Naive thymus-derived CD4-positive, alpha-beta T cell (primary cell): ENCODE data around the gene SNX17. TPM values are rescaled to one million over a fixed set of nuclear protein-coding genes. Genes with fewer than 3 reads are reported as not detected.

Source experiments
- ATAC-seq: fragments of 150-1000 bp; cut with Tn5 transposase; 2 replicates; pipeline ENCODE4 v1.10.0; 2021; ENCODE audit warnings: mild to moderate bottlenecking, moderate library complexity
- CTCF ChIA-PET: fragments of 350-600 bp; sonication (Branson Sonifier 250); formaldehyde crosslinking; loops from one replicate; lab custom pipeline; 2021; ENCODE audit warnings: antibody characterized with exemption; lab: Charles Lee
- POLR2A ChIA-PET: fragments of 350-600 bp; sonication (Branson Sonifier 250); formaldehyde crosslinking; loops from one replicate; lab custom pipeline; 2021; ENCODE audit warnings: antibody characterized with exemption, inconsistent platforms; lab: Charles Lee
- DNase-seq, 9 donors: peaks; one replicate each; pipeline versions ENCODE4 v3.0.0 to v3.0.0-alpha.2; 2020 to 2022; ENCODE audit warnings: mixed read lengths in 1 of 9
- H3K27ac ChIP-seq: one replicate; pipeline ENCODE4 v1.7.0; 2013; ENCODE audit warnings: mild to moderate bottlenecking, low read depth, low read length, moderate library complexity
- H3K27me3 ChIP-seq, 2 donors: one replicate each; pipeline ENCODE4 v1.7.0; 2013; ENCODE audit warnings: low read length in 2 of 2, mild to moderate bottlenecking in 2 of 2, moderate library complexity in 2 of 2; ENCODE audit not compliant: control insufficient read depth in 2 of 2, insufficient read depth in 2 of 2
- H3K36me3 ChIP-seq, 3 experiments: 1 replicate in 2 of 3; 2 replicates in 1 of 3; pipeline ENCODE4 v1.7.0; 2013; ENCODE audit warnings: low read length in 3 of 3, mild to moderate bottlenecking in 3 of 3, moderate library complexity in 1 of 3; ENCODE audit not compliant: insufficient read depth in 3 of 3, control insufficient read depth in 2 of 3
- H3K4me1 ChIP-seq, 2 donors: one replicate each; pipeline ENCODE4 v1.7.0; 2013; ENCODE audit warnings: low read length in 2 of 2, mild to moderate bottlenecking in 2 of 2, moderate library complexity in 1 of 2; ENCODE audit not compliant: control insufficient read depth in 2 of 2, insufficient read depth in 2 of 2
- H3K4me3 ChIP-seq: 2 replicates; pipeline ENCODE4 v1.7.0; 2013; ENCODE audit warnings: mild to moderate bottlenecking, low read length
- H3K9me3 ChIP-seq, 3 experiments: 1 replicate in 2 of 3; 2 replicates in 1 of 3; pipeline ENCODE4 v1.7.0; 2013; ENCODE audit warnings: low read length in 3 of 3; ENCODE audit not compliant: control insufficient read depth in 2 of 3
- H3K27ac Mint-ChIP-seq, 9 donors: one replicate each; pipeline ENCODE4 v1.8.0; 2020 to 2022; ENCODE audit warnings: mixed read lengths in 9 of 9, mild to moderate bottlenecking in 8 of 9, moderate library complexity in 5 of 9, inconsistent platforms in 2 of 9
- H3K27me3 Mint-ChIP-seq, 5 donors: one replicate each; pipeline ENCODE4 v1.8.0; 2021 to 2022; ENCODE audit warnings: mixed read lengths in 5 of 5, mild to moderate bottlenecking in 1 of 5
- H3K36me3 Mint-ChIP-seq, 5 donors: one replicate each; pipeline ENCODE4 v1.8.0; 2020 to 2022; ENCODE audit warnings: mixed read lengths in 5 of 5, mild to moderate bottlenecking in 3 of 5, inconsistent platforms in 1 of 5
- H3K4me1 Mint-ChIP-seq, 7 donors: one replicate each; pipeline ENCODE4 v1.8.0; 2020 to 2022; ENCODE audit warnings: mixed read lengths in 7 of 7, mild to moderate bottlenecking in 3 of 7, inconsistent platforms in 1 of 7
- H3K4me3 Mint-ChIP-seq, 10 donors: one replicate each; pipeline ENCODE4 v1.8.0; 2020 to 2022; ENCODE audit warnings: mild to moderate bottlenecking in 10 of 10, mixed read lengths in 10 of 10, moderate library complexity in 6 of 10, inconsistent platforms in 2 of 10
- H3K9me3 Mint-ChIP-seq, 11 donors: one replicate each; pipeline ENCODE4 v1.8.0; 2020 to 2022; ENCODE audit warnings: mixed read lengths in 11 of 11, mild to moderate bottlenecking in 4 of 11, inconsistent platforms in 1 of 11, moderate library complexity in 1 of 11
- intact Hi-C, 2 donors: fragments of 100-400 bp; cut with micrococcal nuclease; formaldehyde crosslinking; loops; one replicate each; pipeline ENCODE4 v1.15.1; 2023
- polyA plus RNA-seq, 2 donors: library from polyadenylated mRNA; unstranded; fragments of 300-500 nt; fragmentation: Illumina TruSeq; gene quantifications; one replicate each; pipeline ENCODE4 v1.2.3, GENCODE V29; 2021
- total RNA-seq, 6 experiments: library from RNA in 5 of 6; stranded (reverse) in 5 of 6; gene quantifications; 1 replicate in 5 of 6; 2 replicates in 1 of 6; pipeline ENCODE4 v1.2.3 and lab custom pipeline; 2021 to 2026

Gene SNX17
- total and polyA plus RNA-seq, 7 experiments from 2014 or later = 71.0 to 209 (median 112) TPM

DNA sequence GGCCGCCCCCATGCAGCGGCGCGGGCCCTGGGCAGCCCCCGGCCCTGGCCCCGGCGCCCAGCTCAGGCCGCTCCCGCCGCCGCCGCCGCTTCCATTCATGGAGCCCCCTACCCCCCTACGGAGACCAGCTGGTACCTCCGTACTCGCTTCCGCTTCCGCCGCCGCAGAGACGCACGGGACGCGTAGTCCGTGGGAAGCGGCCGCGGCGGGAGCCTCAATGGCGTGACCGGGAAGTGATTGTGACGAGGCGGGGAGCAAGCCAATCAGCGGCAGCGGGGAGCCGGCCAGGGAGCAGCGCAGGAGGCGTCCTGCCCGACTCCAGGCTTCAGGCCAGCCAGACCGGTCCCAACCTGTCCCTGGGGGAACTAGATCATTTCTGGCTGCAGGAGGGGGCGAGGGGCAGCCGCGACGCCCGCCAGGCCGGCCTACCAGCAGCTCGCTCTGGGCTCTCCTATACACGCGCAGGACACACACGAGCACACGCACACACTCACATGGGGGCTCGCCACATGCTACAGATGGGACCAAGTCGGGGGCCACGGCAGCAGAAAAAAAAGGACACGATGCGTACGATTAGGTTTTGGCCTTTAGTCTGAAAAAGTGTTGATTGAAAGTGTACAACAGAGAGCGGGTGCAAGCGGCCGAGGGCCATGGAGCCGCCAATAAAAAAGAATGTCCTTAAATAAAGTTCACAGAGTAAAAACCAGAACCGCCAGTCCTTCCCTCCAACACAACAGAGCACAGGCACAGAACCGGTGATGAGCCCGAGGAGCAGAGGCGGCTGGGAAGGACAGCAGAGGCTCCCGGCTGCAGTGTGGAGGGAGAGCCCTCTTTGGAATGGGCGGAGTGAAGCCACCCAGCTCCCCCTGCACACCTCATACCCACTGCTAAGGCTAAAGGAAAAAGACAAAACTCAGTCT lies 10.5 kb downstream of the SNX17 start, which contains the start of gene ZNF513:
Gene ZNF513 (minus strand): TSS at position 109 of the 920 bp plus-strand sequence. CDS start 208 bp downstream, outside the sequence.
- intact Hi-C loops = loop anchor here (1.0 to 2.0 kb wide), 5 partner anchors 11 to 108 kb away; partner anchors contain the start of genes EIF2B4 (in 2 of the 2), NRBP1 (in 2 of the 2), PPM1G (in 2 of the 2) and SNX17 (in 2 of the 2)
- peak; percentile 97 for ATAC-seq
- Mint-ChIP-seq H3K27ac (peak within 1 kb of the TSS; percentile 88 to 97 (median 94)), H3K36me3 (peaks cover 9 to 43% (median 29%) of the 10 kb centered on the region in 5 donors), H3K4me3 (peak within 1 kb of the TSS; percentile 85 to 94 (median 90)), H3K27me3 (no peaks in the 10 kb centered on the region), H3K4me1 (peaks cover 18 to 33% (median 30%) of the 10 kb centered on the region in 7 donors), H3K9me3 (no peaks in the 10 kb centered on the region)
- Histone ChIP-seq H3K9me3 (no peaks in the 10 kb centered on the region), H3K4me3 (peak within 1 kb of the TSS; percentile 67), H3K27me3 (no peaks in the 10 kb centered on the region), H3K27ac (peak within 1 kb of the TSS; percentile 85), H3K4me1 (peaks cover 9 to 10% of the 10 kb centered on the region in 2 donors), H3K36me3 (peaks cover 0 to 68% (median 17%) of the 10 kb centered on the region in 3 experiments)
- peak; percentile 71 to 88 (median 81) for DNase-seq
- ChIA-PET POLR2A (interaction anchor here (0.7 to 4.4 kb wide), 9 partner anchors 11 to 283 kb away, joined by 3 to 67 read pairs (median 5); partner anchors contain the start of genes EIF2B4, GTF3C2, MPV17 and NRBP1), CTCF (interaction anchor here (2.1 kb wide), 1 partner anchor 11 kb away, joined by 10 read pairs; the partner anchor contains the start of genes EIF2B4 and SNX17)

DNA sequence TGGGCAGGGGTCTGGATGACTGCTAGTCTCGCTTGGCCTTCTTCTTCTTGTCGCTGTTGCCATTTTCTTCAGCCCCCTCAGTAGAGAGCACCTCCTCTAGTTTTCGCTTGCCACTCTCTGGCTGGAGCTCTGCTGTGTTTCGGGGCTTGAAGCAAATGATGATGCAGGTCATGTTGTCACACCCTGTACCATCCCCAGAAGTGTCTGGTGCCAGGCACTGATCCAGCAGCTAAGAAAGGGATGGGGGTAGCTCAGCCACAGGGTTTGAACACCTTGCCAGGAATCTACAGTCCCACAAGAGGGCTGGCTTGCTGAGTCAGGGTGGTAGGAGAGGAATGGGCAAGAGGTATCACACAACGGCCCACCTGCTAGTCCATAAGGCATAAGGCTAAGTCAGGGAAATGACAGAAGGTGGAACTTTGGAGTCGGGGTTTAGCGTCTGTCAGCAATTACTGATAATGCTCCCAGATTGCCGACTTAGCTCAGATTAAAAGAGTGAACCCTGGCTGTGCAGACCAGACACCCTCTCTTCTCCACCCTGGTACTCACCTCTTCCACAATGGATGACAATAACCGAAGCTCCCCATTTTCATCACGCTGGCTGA lies 11.3 kb downstream of the SNX17 start:
- no peaks in the 10 kb centered on the region for H3K9me3 ChIP-seq

GRCh38 chr2:27390822-27391679 lies 20.6 kb downstream of the SNX17 start:
- no peaks in the 10 kb centered on the region for H3K27me3 Mint-ChIP-seq
- DNase-seq (peak in 6 of 9 donors; percentile 32 to 61 (median 50)), ATAC-seq (peak; percentile 84)
- POLR2A ChIA-PET = interaction anchor here (1.3 to 2.1 kb wide), 3 partner anchors 16 to 68 kb away, joined by 4 to 7 read pairs (median 6); partner anchors contain the start of genes MPV17 and NRBP1
- H3K4me1 ChIP-seq = peaks cover 10 to 16% of the 10 kb centered on the region in 2 donors
- no peak overlapping the region for H3K4me3 ChIP-seq
- H3K27ac ChIP-seq = peak overlapping the region; percentile 55
- peaks cover 0 to 11% (median 0%) of the 10 kb centered on the region in 3 experiments for H3K36me3 ChIP-seq
- CTCF ChIA-PET = no interaction called here
- peaks cover 25 to 40% (median 30%) of the 10 kb centered on the region in 7 donors for H3K4me1 Mint-ChIP-seq
- intact Hi-C loops = no loop called here
- peaks cover 0 to 17% (median 4%) of the 10 kb centered on the region in 5 donors for H3K36me3 Mint-ChIP-seq
- H3K27ac Mint-ChIP-seq = peak overlapping the region; percentile 74 to 96 (median 91)
- no peaks in the 10 kb centered on the region for H3K9me3 ChIP-seq
- no peaks in the 10 kb centered on the region for H3K9me3 Mint-ChIP-seq
- H3K27me3 ChIP-seq = no peaks in the 10 kb centered on the region
- peak overlapping the region in 9 of 10 donors; percentile 5 to 81 (median 59) for H3K4me3 Mint-ChIP-seq

More for the DNA sequence above, 11.3 kb downstream of the SNX17 start:
- H3K27ac Mint-ChIP-seq = peak overlapping the region; percentile 85 to 95 (median 93)
- H3K4me1 Mint-ChIP-seq = peaks cover 18 to 33% (median 30%) of the 10 kb centered on the region in 7 donors
- no peaks in the 10 kb centered on the region for H3K9me3 Mint-ChIP-seq
- H3K4me3 ChIP-seq = no peak overlapping the region
- ChIA-PET POLR2A (interaction anchor here (1.7 to 4.4 kb wide), 3 partner anchors 11 to 28 kb away, joined by 5 to 67 read pairs (median 20); partner anchors contain the start of genes EIF2B4, PPM1G and SNX17), CTCF (no interaction called here)
- H3K4me1 ChIP-seq = peaks cover 9 to 10% of the 10 kb centered on the region in 2 donors
- no peaks in the 10 kb centered on the region for H3K27me3 Mint-ChIP-seq
- H3K27ac ChIP-seq = peak overlapping the region; percentile 85
- peaks cover 10 to 38% (median 26%) of the 10 kb centered on the region in 5 donors for H3K36me3 Mint-ChIP-seq
- intact Hi-C loops = loop anchor here (2.0 kb wide), 1 partner anchor 47 kb away; the partner anchor contains the start of gene NRBP1 (in 2 of the 2)
- peak overlapping the region; percentile 59 to 94 (median 90) for H3K4me3 Mint-ChIP-seq
- DNase-seq = no peak
- no peak for ATAC-seq
- H3K27me3 ChIP-seq = no peaks in the 10 kb centered on the region
- H3K36me3 ChIP-seq = peaks cover 0 to 66% (median 10%) of the 10 kb centered on the region in 3 experiments

DNA sequence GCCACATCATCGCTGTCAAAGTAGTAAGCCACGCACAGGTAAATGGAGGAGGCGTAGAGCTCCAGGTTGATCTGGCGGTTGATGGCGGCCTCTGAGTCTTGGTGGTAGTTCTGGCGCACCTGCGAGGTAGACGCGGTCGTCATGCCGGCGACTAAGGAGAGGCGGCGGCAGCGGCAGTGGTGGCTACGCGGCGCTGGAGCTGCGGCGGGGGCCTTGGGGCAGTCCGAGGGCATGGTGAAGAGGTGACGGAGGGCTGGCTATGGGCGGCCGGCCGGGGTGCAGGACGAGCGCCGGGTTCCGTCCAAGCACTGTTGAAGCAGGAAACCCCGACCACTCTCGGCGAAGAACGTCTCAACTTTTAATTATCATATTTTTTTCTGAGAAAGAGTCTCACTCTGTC lies 22.8 kb downstream of the SNX17 start:
- intact Hi-C loops = loop anchor here in 1 of 2 donors (2.0 kb wide), 1 partner anchor 16 kb away; the partner anchor contains the start of gene PPM1G
- CTCF ChIA-PET = interaction anchor here (0.7 to 1.0 kb wide), 2 partner anchors 37 to 442 kb away, joined by 3 read pairs; no protein-coding TSS in a partner anchor
- Mint-ChIP-seq H3K4me3 (peak overlapping the region in 2 of 10 donors; percentile 20 to 33), H3K9me3 (no peaks in the 10 kb centered on the region), H3K36me3 (peaks cover 0 to 17% (median 4%) of the 10 kb centered on the region in 5 donors), H3K4me1 (peaks cover 32 to 52% (median 35%) of the 10 kb centered on the region in 7 donors), H3K27me3 (no peaks in the 10 kb centered on the region), H3K27ac (peak overlapping the region in 6 of 9 donors; percentile 21 to 67 (median 54))
- Histone ChIP-seq H3K27ac (no peak overlapping the region), H3K9me3 (no peaks in the 10 kb centered on the region), H3K4me3 (no peak overlapping the region), H3K36me3 (peaks cover 0 to 4% (median 0%) of the 10 kb centered on the region in 3 experiments), H3K4me1 (peaks cover 10 to 16% of the 10 kb centered on the region in 2 donors), H3K27me3 (no peaks in the 10 kb centered on the region)
- DNase-seq (no peak), ATAC-seq (no peak)
- POLR2A ChIA-PET = interaction anchor here (0.7 kb wide), 1 partner anchor 25 kb away, joined by 3 read pairs; no protein-coding TSS in a partner anchor

DNA sequence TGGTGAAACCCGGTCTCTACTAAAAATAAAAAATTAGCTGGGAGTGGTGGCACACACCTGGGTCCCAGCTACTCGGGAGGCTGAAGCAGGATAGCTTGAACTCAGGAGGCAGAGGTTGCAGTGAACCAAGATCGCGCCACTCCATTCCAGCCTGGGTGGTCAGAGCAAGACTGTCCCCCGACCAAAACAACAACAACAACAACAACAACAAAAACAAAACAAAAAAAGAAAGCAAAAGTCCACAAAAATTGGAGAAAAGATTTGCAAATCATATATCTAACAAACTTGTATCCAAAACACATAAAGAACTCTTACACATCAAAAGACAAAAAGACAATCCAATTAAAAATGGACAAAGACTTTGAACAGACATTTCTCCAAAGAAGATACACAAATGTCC lies 28.5 kb downstream of the SNX17 start:
- intact Hi-C loops = no loop called here
- H3K4me3 ChIP-seq = no peak overlapping the region
- peaks cover 0 to 18% (median 7%) of the 10 kb centered on the region in 5 donors for H3K36me3 Mint-ChIP-seq
- DNase-seq = no peak
- CTCF ChIA-PET = no interaction called here
- peak overlapping the region in 1 of 10 donors; percentile 43 for H3K4me3 Mint-ChIP-seq
- H3K9me3 Mint-ChIP-seq = no peaks in the 10 kb centered on the region
- H3K36me3 ChIP-seq = no peaks in the 10 kb centered on the region
- H3K27ac Mint-ChIP-seq = peak overlapping the region in 3 of 9 donors; percentile 23 to 59 (median 28)
- H3K27me3 ChIP-seq = no peaks in the 10 kb centered on the region
- POLR2A ChIA-PET = no interaction called here
- peaks cover 20 to 56% (median 43%) of the 10 kb centered on the region in 7 donors for H3K4me1 Mint-ChIP-seq
- no peaks in the 10 kb centered on the region for H3K9me3 ChIP-seq
- no peaks in the 10 kb centered on the region for H3K27me3 Mint-ChIP-seq
- no peak for ATAC-seq
- H3K27ac ChIP-seq = no peak overlapping the region
- peaks cover 0 to 3% of the 10 kb centered on the region in 2 donors for H3K4me1 ChIP-seq
